Measurements from ENCODE around the gene ZNF451.
"Not testable (repeated sequence)": the region's sequence is repeated elsewhere in the genome, so short reads cannot be mapped to it uniquely, and the experiment has no call there.

ZNF451 gene

GRCh38 chr6:57074383-57074782 lies 15.6 kb upstream of the ZNF451 start:
- Mint-ChIP-seq H3K27ac (no peak overlapping the region), H3K4me1 (ENCODE audit: low read depth) (no peaks in the 10 kb centered on the region), H3K36me3 (ENCODE audit: low read depth) (peaks cover 12% of the 10 kb centered on the region), H3K4me3 (no peak overlapping the region), H3K27me3 (ENCODE audit: low read depth) (no peaks in the 10 kb centered on the region), H3K9me3 (peaks cover 4% of the 10 kb centered on the region)

- Mint-ChIP-seq H3K9me3 (peaks cover 6% of the 10 kb centered on the region), H3K4me3 (no peak overlapping the region)
Measured at GRCh38 chr6:57075092-57075491, 14.9 kb upstream of the ZNF451 start.

GRCh38 chr6:57078531-57079207 lies 11.3 kb upstream of the ZNF451 start:
- Mint-ChIP-seq H3K27ac (no peak overlapping the region), H3K27me3 (ENCODE audit: low read depth) (no peaks in the 10 kb centered on the region), H3K36me3 (ENCODE audit: low read depth) (peaks cover 28% of the 10 kb centered on the region), H3K4me1 (ENCODE audit: low read depth) (no peaks in the 10 kb centered on the region), H3K4me3 (no peak overlapping the region), H3K9me3 (peaks cover 16% of the 10 kb centered on the region)

More at GRCh38 chr6:57075092-57075491, 14.9 kb upstream of the ZNF451 start:
- H3K27ac Mint-ChIP-seq: no peak overlapping the region
- H3K36me3 Mint-ChIP-seq (ENCODE audit: low read depth): peaks cover 13% of the 10 kb centered on the region
- H3K27me3 Mint-ChIP-seq (ENCODE audit: low read depth): no peaks in the 10 kb centered on the region
- H3K4me1 Mint-ChIP-seq (ENCODE audit: low read depth): no peaks in the 10 kb centered on the region

- H3K4me3 Mint-ChIP-seq: no peak overlapping the region
- no peaks in the 10 kb centered on the region for H3K27me3 Mint-ChIP-seq (ENCODE audit: low read depth)
- H3K27ac Mint-ChIP-seq: no peak overlapping the region
- H3K4me1 Mint-ChIP-seq (ENCODE audit: low read depth): peaks cover 2% of the 10 kb centered on the region
- peaks cover 7% of the 10 kb centered on the region for H3K9me3 Mint-ChIP-seq
- H3K36me3 Mint-ChIP-seq (ENCODE audit: low read depth): peaks cover 10% of the 10 kb centered on the region
Measured at GRCh38 chr6:57085471-57085870, 4.5 kb upstream of the ZNF451 start.

- peaks cover 11% of the 10 kb centered on the region for H3K36me3 Mint-ChIP-seq (ENCODE audit: low read depth)
- no peak overlapping the region for H3K4me3 Mint-ChIP-seq
- H3K27me3 Mint-ChIP-seq (ENCODE audit: low read depth): no peaks in the 10 kb centered on the region
- peaks cover 9% of the 10 kb centered on the region for H3K4me1 Mint-ChIP-seq (ENCODE audit: low read depth)
- no peaks in the 10 kb centered on the region for H3K9me3 Mint-ChIP-seq
- no peak overlapping the region for H3K27ac Mint-ChIP-seq
Measured at GRCh38 chr6:57086843-57087242, 3.1 kb upstream of the ZNF451 start.

GRCh38 chr6:57087916-57088315 lies 2.1 kb upstream of the ZNF451 start:
- Mint-ChIP-seq H3K27ac (no peak overlapping the region), H3K36me3 (ENCODE audit: low read depth) (peaks cover 11% of the 10 kb centered on the region), H3K27me3 (ENCODE audit: low read depth) (no peaks in the 10 kb centered on the region), H3K9me3 (no peaks in the 10 kb centered on the region), H3K4me3 (no peak overlapping the region), H3K4me1 (ENCODE audit: low read depth) (peaks cover 18% of the 10 kb centered on the region)

GRCh38 chr6:57089265-57089664 lies 723 bp upstream of the ZNF451 start:
- H3K4me3 Mint-ChIP-seq: peak overlapping the region; percentile 81
- H3K27me3 Mint-ChIP-seq (ENCODE audit: low read depth): no peaks in the 10 kb centered on the region
- H3K4me1 Mint-ChIP-seq (ENCODE audit: low read depth): peaks cover 25% of the 10 kb centered on the region
- H3K36me3 Mint-ChIP-seq (ENCODE audit: low read depth): peaks cover 16% of the 10 kb centered on the region
- peak overlapping the region; percentile 83 for H3K27ac Mint-ChIP-seq
- no peaks in the 10 kb centered on the region for H3K9me3 Mint-ChIP-seq

GRCh38 chr6:57090458-57091067 lies 575 bp downstream of the ZNF451 start:
- H3K27ac Mint-ChIP-seq; H3K27me3 Mint-ChIP-seq (ENCODE audit: low read depth); H3K9me3 Mint-ChIP-seq: not testable (repeated sequence)
- H3K36me3 Mint-ChIP-seq (ENCODE audit: low read depth): peaks cover 17% of the 10 kb centered on the region
- H3K4me3 Mint-ChIP-seq: peak overlapping the region; percentile 81
- H3K4me1 Mint-ChIP-seq (ENCODE audit: low read depth): peaks cover 25% of the 10 kb centered on the region

GRCh38 chr6:57091375-57091774 lies 1.4 kb downstream of the ZNF451 start:
- H3K4me1 Mint-ChIP-seq (ENCODE audit: low read depth): peaks cover 25% of the 10 kb centered on the region
- H3K9me3 Mint-ChIP-seq; H3K27me3 Mint-ChIP-seq (ENCODE audit: low read depth); H3K27ac Mint-ChIP-seq: not testable (repeated sequence)
- H3K36me3 Mint-ChIP-seq (ENCODE audit: low read depth): peaks cover 19% of the 10 kb centered on the region
- peak overlapping the region; percentile 81 for H3K4me3 Mint-ChIP-seq

- Mint-ChIP-seq H3K4me1 (ENCODE audit: low read depth) (peaks cover 35% of the 10 kb centered on the region), H3K4me3 (no peak overlapping the region), H3K9me3 (no peaks in the 10 kb centered on the region)
Measured at GRCh38 chr6:57094689-57095088, 4.7 kb downstream of the ZNF451 start.

GRCh38 chr6:57097596-57097995 lies 7.6 kb downstream of the ZNF451 start:
- Mint-ChIP-seq H3K4me3 (no peak overlapping the region), H3K27ac (no peak overlapping the region), H3K9me3 (no peaks in the 10 kb centered on the region), H3K27me3 (ENCODE audit: low read depth) (no peaks in the 10 kb centered on the region), H3K4me1 (ENCODE audit: low read depth) (peaks cover 23% of the 10 kb centered on the region), H3K36me3 (ENCODE audit: low read depth) (peaks cover 53% of the 10 kb centered on the region)

More at GRCh38 chr6:57094689-57095088, 4.7 kb downstream of the ZNF451 start:
- Mint-ChIP-seq H3K27me3 (ENCODE audit: low read depth) (no peaks in the 10 kb centered on the region), H3K27ac (no peak overlapping the region), H3K36me3 (ENCODE audit: low read depth) (peaks cover 36% of the 10 kb centered on the region)

GRCh38 chr6:57102976-57103375 lies 13.0 kb downstream of the ZNF451 start:
- no peak overlapping the region for H3K27ac Mint-ChIP-seq
- no peaks in the 10 kb centered on the region for H3K27me3 Mint-ChIP-seq (ENCODE audit: low read depth)
- H3K9me3 Mint-ChIP-seq: no peaks in the 10 kb centered on the region
- peaks cover 65% of the 10 kb centered on the region for H3K36me3 Mint-ChIP-seq (ENCODE audit: low read depth)
- H3K4me3 Mint-ChIP-seq: no peak overlapping the region
- peaks cover 26% of the 10 kb centered on the region for H3K4me1 Mint-ChIP-seq (ENCODE audit: low read depth)

- Mint-ChIP-seq H3K9me3 (no peaks in the 10 kb centered on the region), H3K36me3 (ENCODE audit: low read depth) (peaks cover 67% of the 10 kb centered on the region), H3K4me3 (no peak overlapping the region), H3K4me1 (ENCODE audit: low read depth) (peaks cover 28% of the 10 kb centered on the region), H3K27me3 (ENCODE audit: low read depth) (no peaks in the 10 kb centered on the region), H3K27ac (no peak overlapping the region)
Measured at GRCh38 chr6:57104336-57104735, 14.3 kb downstream of the ZNF451 start.

GRCh38 chr6:57106990-57107389 lies 17.0 kb downstream of the ZNF451 start:
- Mint-ChIP-seq H3K4me3 (no peak overlapping the region), H3K9me3 (no peaks in the 10 kb centered on the region), H3K27me3 (ENCODE audit: low read depth) (no peaks in the 10 kb centered on the region), H3K36me3 (ENCODE audit: low read depth) (peaks cover 42% of the 10 kb centered on the region), H3K27ac (no peak overlapping the region), H3K4me1 (ENCODE audit: low read depth) (peaks cover 35% of the 10 kb centered on the region)

GRCh38 chr6:57108691-57109090 lies 18.7 kb downstream of the ZNF451 start:
- Mint-ChIP-seq H3K4me1 (ENCODE audit: low read depth) (peaks cover 37% of the 10 kb centered on the region), H3K27me3 (ENCODE audit: low read depth) (no peaks in the 10 kb centered on the region), H3K36me3 (ENCODE audit: low read depth) (peaks cover 29% of the 10 kb centered on the region), H3K4me3 (no peak overlapping the region), H3K27ac (no peak overlapping the region), H3K9me3 (no peaks in the 10 kb centered on the region)

Measured in T-helper 1 cell treated with Interleukin-12 subunit alpha and Interleukin-12 subunit beta and Interleukin-4 antibody, amounts not matched to agents 30 μg/mL and 1 μg/mL, for 36 hours (primary cell).